A172 (cell line): Measurements from ENCODE around the gene FAM53A. TPM values are rescaled to one million over a fixed set of nuclear protein-coding genes. Genes with fewer than 3 reads are reported as not detected.

ENCODE experiments used
- DNase-seq: peaks from one replicate; pipeline ENCODE4 v3.0.0-alpha.2; 2015; ENCODE audit warnings: low spot score
- total RNA-seq: library from RNA; depleted of rRNA; stranded (reverse); fragments of >200 nt; shearing (Covaris generic); gene quantifications from 2 replicates; pipeline ENCODE4 v1.2.3, GENCODE V29; 2014; rRNA removed

Gene FAM53A
- total RNA-seq, result 4.1 and 6.0 TPM in 2 replicates

- peak; percentile 40 for DNase-seq
These were observed at the start of gene FAM53A for GRCh38 chr4:1683736-1684505. Gene FAM53A, minus strand, starts transcription at chr4:1684313. Its CDS starts 15,572 bp downstream, at chr4:1668741.

- DNase-seq, result no peak
These were observed 48.8 kb upstream of the FAM53A start for GRCh38 chr4:1732911-1733310.

DNA sequence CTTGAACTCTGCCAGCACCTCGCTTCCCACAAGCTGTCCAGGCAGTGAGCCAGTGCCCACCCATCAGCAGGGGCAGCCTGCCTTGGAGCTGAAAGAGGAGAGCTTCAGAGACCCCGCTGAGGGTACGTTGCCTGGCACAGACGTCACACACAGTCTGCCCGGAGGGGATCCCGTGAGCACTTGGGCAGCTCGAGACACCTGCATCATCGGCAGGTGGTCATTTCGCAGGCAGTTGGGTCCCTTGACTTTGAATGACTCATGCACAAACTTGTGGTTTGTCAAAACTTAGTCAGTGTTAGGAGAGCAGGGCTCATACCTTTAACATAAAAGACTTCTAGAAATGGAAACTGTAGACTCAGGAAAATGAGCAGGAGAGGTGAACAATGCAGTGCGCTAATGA is 47.1 kb upstream of the FAM53A start:
- peak; percentile 91 for DNase-seq

GRCh38 chr4:1730532-1731135 is 46.5 kb upstream of the FAM53A start:
- no peak for DNase-seq

DNA sequence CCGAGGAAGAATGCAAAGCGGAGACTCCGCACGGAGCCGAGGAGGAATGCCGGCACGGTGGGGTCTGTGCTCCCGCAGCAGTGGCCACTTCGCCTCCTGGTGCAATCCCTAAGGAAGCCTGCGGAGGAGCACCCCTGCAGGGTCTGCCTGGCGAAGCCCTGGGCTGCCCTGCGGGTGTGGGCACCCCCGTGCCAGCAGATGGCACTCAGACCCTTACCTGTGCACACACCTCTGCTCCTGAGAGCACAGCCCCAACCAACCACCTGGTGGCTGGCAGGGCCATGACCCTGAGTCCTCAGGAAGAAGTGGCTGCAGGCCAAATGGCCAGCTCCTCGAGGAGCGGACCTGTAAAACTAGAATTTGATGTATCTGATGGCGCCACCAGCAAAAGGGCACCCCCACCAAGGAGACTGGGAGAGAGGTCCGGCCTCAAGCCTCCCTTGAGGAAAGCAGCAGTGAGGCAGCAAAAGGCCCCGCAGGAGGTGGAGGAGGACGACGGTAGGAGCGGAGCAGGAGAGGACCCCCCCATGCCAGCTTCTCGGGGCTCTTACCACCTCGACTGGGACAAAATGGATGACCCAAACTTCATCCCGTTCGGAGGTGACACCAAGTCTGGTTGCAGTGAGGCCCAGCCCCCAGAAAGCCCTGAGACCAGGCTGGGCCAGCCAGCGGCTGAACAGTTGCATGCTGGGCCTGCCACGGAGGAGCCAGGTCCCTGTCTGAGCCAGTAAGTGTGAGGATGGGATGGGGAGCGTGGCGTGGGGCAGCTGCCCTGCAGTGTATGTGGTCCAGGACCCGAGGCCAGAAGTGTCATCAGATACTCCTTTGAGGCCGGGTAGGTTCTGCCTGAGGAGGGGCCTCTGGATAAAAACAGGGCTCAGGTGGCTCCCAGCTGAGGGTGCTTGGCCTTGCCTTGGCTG is 44.2 kb upstream of the FAM53A start:
- DNase-seq, result no peak

DNA sequence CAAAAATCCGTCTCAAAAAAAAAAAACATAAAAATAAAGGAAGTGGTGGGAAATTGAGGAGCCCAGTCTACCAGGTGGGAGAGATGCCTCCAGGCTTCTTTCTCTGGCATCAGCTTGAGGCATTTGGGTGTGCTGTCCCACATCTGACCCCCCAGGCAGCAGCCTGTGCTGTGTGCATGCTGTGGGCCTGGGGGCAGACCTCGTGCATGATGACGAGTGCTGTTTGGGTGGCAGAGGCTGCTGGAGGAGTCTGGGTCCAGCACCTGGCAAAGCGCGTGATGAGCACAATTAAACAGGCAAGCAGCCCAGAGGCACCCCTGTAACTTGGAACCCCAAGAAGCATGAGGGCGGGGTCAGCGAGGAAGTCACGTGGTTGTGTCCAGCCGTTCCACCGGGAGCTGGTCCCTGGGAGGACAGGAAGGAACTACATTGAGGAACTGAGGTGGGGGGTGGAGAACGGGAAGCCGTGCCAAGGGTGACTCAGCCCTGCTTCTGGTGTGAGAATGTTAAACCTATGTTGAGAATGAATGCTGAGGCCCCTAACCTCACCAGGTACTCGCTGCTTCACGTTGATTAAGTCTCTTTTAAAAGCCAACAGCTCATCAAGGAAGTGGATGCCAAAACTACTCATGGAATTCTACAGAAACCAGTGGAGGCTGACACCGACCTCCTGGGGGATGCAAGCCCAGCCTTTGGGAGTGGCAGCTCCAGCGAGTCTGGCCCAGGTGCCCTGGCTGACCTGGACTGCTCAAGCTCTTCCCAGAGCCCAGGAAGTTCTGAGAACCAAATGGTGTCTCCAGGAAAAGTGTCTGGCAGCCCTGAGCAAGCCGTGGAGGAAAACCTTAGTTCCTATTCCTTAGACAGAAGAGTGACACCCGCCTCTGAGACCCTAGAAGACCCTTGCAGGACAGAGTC is 43.3 kb upstream of the FAM53A start:
- peak; percentile 99 for DNase-seq

DNA sequence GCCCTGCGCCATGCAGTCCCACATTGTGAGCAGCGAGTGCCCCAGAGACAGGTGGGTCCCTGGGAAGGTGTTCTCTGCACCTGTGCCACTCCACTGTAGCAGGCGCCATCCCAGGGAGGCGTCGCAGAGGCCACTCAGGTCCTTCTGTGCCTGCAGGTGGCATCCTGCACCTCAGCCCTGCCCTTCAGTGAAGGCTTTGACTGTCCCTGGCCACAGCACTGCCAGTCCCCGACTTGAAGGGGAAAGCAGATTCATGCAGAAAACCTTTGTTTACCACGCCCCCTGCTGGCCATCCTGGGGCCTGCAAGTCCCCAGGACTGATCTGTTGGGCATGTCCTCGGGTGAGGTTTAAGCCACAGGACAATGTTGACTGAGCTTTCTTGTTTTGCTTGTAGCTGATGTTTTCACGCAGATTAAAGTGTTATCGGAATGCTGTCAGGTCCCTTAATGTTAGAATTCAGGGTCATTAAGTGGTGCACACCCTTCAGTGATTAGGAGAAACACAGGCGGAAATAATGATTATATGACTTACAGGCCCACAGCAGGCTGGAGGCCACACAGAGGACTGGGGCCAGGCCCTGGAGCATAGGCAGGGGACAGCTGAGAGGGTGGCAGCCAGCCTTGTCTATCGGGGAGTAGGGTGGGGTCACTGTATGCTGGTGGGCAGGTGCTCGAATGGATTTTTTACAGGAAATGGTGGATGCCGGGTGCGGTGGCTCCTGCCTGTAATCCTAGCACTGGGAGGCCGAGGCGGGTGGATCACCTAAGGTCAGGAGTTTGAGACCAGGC is 42.2 kb upstream of the FAM53A start:
- peak; percentile 84 for DNase-seq

DNA sequence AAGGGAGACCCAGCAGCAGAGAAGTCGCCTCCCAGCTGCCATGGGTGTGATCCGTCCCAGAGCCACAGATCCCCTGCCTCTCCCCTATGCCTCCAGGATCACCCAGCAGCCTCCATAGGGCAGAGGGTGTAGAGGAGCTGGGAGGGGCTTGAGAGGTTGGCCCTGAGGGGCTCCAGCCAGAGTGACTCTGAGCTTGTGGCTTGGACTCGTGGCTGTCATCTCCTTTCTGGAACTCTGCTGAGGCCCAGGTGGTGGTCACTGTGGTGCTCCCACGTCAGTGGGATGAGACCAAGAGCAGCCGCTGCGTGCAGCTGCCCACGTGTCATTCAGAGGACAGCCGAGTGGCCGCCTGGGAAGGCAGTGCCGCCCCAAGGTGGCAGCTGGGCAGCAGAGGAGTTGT is 41.4 kb upstream of the FAM53A start:
- DNase-seq, result no peak

- no peak for DNase-seq
These were observed 39.2 kb upstream of the FAM53A start for GRCh38 chr4:1723131-1723801.

GRCh38 chr4:1722551-1723118 is 38.5 kb upstream of the FAM53A start:
- no peak for DNase-seq

DNA sequence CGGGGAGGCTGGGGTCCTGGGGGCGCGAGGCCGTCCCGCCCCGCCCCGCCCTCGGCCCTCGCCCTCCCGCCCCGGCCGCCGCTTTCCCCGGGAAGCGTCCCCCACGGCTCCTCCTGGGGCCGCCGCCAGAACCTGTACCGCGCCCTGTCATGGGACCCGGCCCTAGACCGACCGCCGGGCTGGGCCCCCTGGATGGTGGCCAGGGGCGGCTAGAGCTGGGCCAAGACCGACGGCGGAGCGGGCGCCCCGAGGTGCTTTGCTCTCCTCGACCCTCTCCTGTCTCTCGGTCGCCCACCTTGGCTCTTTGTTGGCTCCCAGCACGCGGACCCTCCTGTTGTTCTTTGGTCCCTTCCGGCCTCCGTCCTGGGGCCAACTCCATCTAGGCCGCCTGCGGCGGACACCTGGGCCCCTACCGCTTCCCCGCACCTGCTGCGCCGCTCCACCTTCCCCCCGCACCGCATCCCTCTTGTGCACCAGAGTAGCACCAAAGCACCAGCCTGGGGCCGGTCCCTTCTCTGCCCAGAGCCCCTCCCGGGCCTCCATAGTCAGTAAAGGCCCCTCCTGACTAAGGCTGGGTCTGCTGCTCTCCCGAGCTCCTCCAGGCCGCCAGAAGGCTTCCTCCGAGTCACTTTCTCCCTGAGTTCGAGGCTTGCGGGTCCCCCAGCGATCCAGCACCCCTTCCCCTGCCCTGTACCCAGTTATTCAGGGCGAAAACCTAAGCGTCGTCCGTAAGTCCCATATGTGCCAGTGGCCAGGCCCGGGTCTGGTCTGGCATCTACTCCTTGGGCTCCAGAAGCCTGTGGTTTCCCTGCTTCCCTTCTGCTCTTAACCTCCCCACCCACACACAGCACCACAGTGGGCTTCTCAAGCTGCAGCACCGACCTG is 37.8 kb upstream of the FAM53A start:
- no peak for DNase-seq

- peak; percentile 82 for DNase-seq
These were observed 37.0 kb upstream of the FAM53A start, which contains the start of the genes TACC3 and TMEM129 for GRCh38 chr4:1721003-1721665. Gene TACC3, plus strand, starts transcription at chr4:1721521. Its CDS starts 1,901 bp downstream, at chr4:1723422. Gene TMEM129, minus strand, starts transcription at chr4:1721323. Its CDS starts 486 bp downstream, at chr4:1720837.

DNA sequence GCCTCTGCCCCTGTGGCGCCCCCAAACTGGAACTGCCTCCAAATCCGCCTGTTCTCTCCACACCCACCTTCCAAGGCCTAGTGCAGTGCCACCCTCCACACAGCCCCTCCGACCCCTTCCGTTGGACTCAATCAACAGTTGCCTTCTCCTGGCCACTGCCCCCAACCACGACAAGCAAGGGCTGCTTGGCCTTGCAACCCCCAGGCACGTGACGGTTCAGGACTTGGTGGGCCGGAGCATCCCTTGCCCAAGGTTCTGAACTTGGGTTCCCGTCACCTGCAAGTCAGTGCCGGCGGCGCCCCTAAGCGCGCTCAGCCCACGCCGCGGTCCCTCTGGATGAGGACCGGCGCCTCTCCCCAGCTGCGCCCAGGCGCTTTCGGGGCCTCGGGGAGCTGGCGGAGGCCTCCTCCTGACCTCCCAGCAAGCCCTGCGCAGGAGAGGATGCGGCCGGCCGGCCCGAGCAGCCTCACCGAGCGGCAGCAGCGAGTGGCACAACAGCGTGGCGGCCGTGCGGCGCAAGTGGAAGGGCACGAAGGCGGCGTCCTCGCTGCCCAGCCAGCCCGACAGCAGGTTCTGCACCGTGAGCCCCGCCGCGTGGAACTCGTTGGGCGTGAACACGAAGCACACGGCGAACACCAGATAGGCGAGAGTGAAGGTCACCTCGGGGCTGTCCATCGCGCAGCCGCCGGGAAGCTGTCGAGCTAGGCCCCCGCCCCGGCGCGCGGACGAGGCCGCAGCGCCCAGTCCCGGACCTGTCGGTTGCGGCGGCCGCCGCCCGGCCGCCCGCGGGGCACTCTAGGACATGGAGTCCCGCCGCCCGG is 36.3 kb upstream of the FAM53A start:
- DNase-seq, result no peak

DNA sequence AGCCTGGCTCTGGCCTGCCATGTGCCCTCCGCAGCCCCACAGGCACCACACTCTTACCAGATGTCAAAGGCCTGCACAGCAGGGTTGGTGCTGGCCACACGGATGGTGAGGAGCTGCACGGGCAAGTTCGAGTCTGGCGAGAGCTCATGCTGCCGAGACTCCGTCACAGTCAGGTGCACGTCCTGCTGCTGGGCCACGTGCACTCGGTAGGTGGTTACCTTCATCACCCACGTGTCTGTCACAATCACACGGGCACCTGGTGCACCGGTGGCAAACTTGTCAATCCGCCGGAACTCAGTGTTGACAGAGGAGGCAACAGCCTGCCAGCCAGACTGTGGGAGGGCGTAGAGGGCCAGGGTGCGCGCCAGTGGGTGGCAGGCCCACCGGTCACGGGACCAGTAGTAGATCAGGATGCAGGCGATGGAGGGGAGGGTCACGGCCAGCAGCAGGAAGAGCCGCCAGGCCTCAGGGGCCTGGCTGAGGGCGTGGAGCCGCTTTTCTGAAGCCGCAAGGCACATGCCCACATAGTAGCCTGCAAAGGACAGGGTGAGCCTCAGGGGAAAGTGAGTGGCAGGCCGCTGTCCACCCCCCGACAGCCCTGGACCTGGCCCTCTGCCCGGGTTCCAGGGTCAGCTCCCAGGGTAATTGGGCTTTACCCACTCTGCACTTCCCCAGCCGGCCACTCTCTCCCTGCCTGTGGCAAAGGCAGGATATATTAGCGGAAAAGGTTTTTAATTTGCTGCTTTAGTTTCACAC is 34.2 kb upstream of the FAM53A start:
- DNase-seq, result no peak

- no peak for DNase-seq
These were observed 33.3 kb upstream of the FAM53A start for GRCh38 chr4:1717129-1718094.
